NK-92 (cell line): ENCODE measurements around the gene NPB.

Source experiments
- DNase-seq: peaks from one replicate; lab custom pipeline; 2025; ENCODE audit not compliant: unreplicated experiment; lab: John Stamatoyannopoulos, UW

Gene NPB

GRCh38 chr17:81898885-81899284, 3.2 kb upstream of the NPB start:
- no peak for DNase-seq

- DNase-seq: no peak
These were observed 2.4 kb upstream of the NPB start for GRCh38 chr17:81899514-81900166.

GRCh38 chr17:81900181-81900820, 1.7 kb upstream of the NPB start:
- no peak for DNase-seq

GRCh38 chr17:81901167-81902022, 643 bp upstream of the NPB start:
- no peak for DNase-seq

GRCh38 chr17:81902653-81903414, 796 bp downstream of the NPB start:
- no peak for DNase-seq

GRCh38 chr17:81903415-81903831, 1.4 kb downstream of the NPB start:
- no peak for DNase-seq

- DNase-seq: no peak
These were observed 2.0 kb downstream of the NPB start for GRCh38 chr17:81903896-81904599.

GRCh38 chr17:81904600-81905423, 2.8 kb downstream of the NPB start:
- no peak for DNase-seq

GRCh38 chr17:81905424-81905875, 3.4 kb downstream of the NPB start:
- DNase-seq: no peak

GRCh38 chr17:81905993-81906392, 4.0 kb downstream of the NPB start:
- no peak for DNase-seq

- no peak for DNase-seq
These were observed 4.6 kb downstream of the NPB start for GRCh38 chr17:81906476-81907218.

- DNase-seq: no peak
These were observed 5.4 kb downstream of the NPB start for GRCh38 chr17:81907219-81908145.

- DNase-seq: no peak
These were observed 6.8 kb downstream of the NPB start for GRCh38 chr17:81908793-81909192.

GRCh38 chr17:81909231-81909630, 7.2 kb downstream of the NPB start:
- no peak for DNase-seq

- DNase-seq: no peak
These were observed 8.2 kb downstream of the NPB start for GRCh38 chr17:81909966-81910839.

GRCh38 chr17:81910840-81911276, 8.8 kb downstream of the NPB start:
- no peak for DNase-seq
